Colonic mucosa (tissue), 4 donors: ENCODE data around the gene PISD. TPM values are rescaled to one million over a fixed set of nuclear protein-coding genes. Genes with fewer than 3 reads are reported as not detected.
A peak's percentile ranks its signal among the peaks of the same experiment; 100 is the strongest.

Experiments
- DNase-seq: peaks from one replicate; pipeline ENCODE4 v3.0.0-alpha.2; 2020
- H3K27ac ChIP-seq: fragments of 200-600 bp; one replicate; pipeline ENCODE4 v1.8.0; 2021
- H3K27me3 ChIP-seq: fragments of 200-600 bp; one replicate; pipeline ENCODE4 v1.8.0; 2021
- H3K36me3 ChIP-seq: fragments of 200-600 bp; one replicate; pipeline ENCODE4 v1.8.0; 2021
- H3K4me1 ChIP-seq: fragments of 200-600 bp; one replicate; pipeline ENCODE4 v1.8.0; 2021; ENCODE audit warnings: mild to moderate bottlenecking
- H3K4me3 ChIP-seq: fragments of 200-600 bp; one replicate; pipeline ENCODE4 v1.8.0; 2021
- H3K9ac ChIP-seq, 2 donors: one replicate each; pipeline ENCODE4 v1.7.0; 2013; ENCODE audit warnings: control low read depth in 2 of 2, low read depth in 2 of 2, low read length in 2 of 2
- H3K9me3 ChIP-seq: fragments of 200-600 bp; one replicate; pipeline ENCODE4 v1.8.0; 2021
- intact Hi-C: fragments of 100-400 bp; cut with DNase I; formaldehyde crosslinking; loops from one replicate; pipeline ENCODE4 v1.14.1; 2022
- total RNA-seq, 2 donors: library from RNA; stranded (reverse); fragmentation: NEBNext Ultra II Directional in 1 of 2; extraction: Animal tissue kit (Norgen Biotek cat#: 25700) in 1 of 2; gene quantifications; one replicate each; pipeline ENCODE4 v1.2.1, GENCODE V29; 2021
- TF ChIP-seq, protein P1 (sequence below): fragments of 200-600 bp; IDR thresholded peaks from one replicate; pipeline ENCODE4 v1.8.0; 2022; ENCODE audit warnings: antibody characterized with exemption, mild to moderate bottlenecking
- donor health status: healthy.
- donor health status: DM: no; HTN: no; CAD: no.
- donor health status: DM: no; HTN: no; CAD: no.

PISD gene
- total RNA-seq, 2 donors from 2014 or later: 30.8 to 48.1 TPM

DNA sequence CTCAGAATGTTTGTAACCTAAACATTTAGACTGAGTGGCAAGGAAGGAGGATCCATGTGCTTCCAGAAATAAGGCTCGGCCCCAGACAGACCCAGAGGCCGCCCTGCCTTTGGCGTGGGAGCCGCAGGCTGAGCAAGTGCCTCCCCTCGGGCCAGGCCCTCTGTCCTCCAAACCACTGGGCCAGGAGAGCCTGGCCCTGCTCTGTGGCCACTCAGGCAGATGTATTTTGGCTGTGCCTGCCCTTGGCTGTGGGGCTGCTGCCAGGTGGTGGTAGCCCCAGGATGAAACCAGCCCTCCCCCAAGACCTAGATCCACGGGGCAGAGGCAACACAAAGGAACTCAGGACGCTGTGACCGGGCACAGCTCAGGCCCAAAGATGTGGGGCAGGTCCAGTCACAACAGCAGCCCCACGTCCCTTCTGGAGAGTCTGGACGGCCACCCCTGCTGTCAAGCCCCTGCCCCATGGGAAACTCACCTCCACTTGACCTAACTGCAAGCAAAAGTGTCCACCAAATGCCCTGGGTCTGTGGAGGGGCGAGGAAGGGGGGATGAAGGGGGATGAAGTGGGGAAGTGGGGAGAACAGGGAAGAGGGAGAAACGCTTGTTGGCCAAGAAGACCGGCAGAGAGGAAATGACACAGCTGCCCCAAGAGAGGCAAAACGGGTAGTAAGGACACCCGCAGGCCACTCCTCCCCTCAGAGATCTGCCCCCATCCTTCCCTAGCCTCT lies 24.0 kb downstream of the PISD start:
- intact Hi-C loops: no loop called here
- H3K9ac ChIP-seq: peak overlapping the region; percentile 43 to 46
- no peaks in the 10 kb centered on the region for H3K36me3 ChIP-seq
- H3K9me3 ChIP-seq: no peaks in the 10 kb centered on the region
- H3K27me3 ChIP-seq: no peaks in the 10 kb centered on the region
- H3K4me3 ChIP-seq: no peak overlapping the region
- H3K4me1 ChIP-seq: peaks cover 27% of the 10 kb centered on the region
- TF ChIP-seq, protein P1, sequence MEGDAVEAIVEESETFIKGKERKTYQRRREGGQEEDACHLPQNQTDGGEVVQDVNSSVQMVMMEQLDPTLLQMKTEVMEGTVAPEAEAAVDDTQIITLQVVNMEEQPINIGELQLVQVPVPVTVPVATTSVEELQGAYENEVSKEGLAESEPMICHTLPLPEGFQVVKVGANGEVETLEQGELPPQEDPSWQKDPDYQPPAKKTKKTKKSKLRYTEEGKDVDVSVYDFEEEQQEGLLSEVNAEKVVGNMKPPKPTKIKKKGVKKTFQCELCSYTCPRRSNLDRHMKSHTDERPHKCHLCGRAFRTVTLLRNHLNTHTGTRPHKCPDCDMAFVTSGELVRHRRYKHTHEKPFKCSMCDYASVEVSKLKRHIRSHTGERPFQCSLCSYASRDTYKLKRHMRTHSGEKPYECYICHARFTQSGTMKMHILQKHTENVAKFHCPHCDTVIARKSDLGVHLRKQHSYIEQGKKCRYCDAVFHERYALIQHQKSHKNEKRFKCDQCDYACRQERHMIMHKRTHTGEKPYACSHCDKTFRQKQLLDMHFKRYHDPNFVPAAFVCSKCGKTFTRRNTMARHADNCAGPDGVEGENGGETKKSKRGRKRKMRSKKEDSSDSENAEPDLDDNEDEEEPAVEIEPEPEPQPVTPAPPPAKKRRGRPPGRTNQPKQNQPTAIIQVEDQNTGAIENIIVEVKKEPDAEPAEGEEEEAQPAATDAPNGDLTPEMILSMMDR: no peak
- H3K27ac ChIP-seq: peak overlapping the region; percentile 37
- no peak for DNase-seq

GRCh38 chr22:31637447-31637890 lies 24.5 kb downstream of the PISD start:
- Histone ChIP-seq H3K4me1 (peaks cover 27% of the 10 kb centered on the region), H3K9me3 (no peaks in the 10 kb centered on the region), H3K27me3 (no peaks in the 10 kb centered on the region), H3K36me3 (no peaks in the 10 kb centered on the region), H3K9ac (peak overlapping the region in 1 of 2 donors; percentile 46), H3K27ac (peak overlapping the region; percentile 37), H3K4me3 (no peak overlapping the region)
- TF ChIP-seq, protein P1: no peak
- no peak for DNase-seq
- intact Hi-C loops: no loop called here

DNA sequence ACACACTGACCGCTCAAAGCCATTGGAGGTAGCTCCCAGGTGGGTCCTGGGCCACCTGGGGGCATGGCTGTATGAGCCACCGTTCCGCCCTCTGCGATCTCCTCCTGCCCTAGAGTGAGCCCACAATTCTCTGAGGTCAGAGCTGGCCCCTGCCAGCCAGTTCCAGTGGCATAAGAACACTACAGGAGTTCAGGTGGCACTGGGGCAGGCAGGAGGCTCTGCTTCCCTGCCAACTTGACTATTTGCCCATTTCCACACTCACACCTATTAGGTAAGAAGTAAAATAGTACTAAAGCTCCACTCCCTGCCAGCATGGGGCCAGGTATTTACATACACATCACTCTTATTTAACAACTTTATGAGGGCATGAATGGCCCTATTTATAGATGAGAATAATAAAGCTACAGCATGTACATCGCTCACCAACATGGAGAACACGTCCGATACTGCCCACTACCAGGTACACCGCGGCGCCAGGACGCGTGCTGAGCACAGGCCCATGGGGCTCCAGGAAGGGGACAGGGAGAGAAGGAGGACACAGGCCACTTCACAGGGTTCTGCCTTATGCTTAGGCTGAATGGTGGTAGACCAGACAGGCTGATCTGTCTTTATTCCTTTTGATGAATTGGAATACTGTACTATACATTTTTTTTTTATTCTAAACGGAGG lies 26.2 kb downstream of the PISD start:
- no peak for DNase-seq
- Histone ChIP-seq H3K27me3 (no peaks in the 10 kb centered on the region), H3K27ac (no peak overlapping the region), H3K4me3 (no peak overlapping the region), H3K9ac (no peak overlapping the region), H3K9me3 (no peaks in the 10 kb centered on the region), H3K4me1 (peaks cover 27% of the 10 kb centered on the region), H3K36me3 (no peaks in the 10 kb centered on the region)
- TF ChIP-seq, protein P1: no peak
- intact Hi-C loops: no loop called here

DNA sequence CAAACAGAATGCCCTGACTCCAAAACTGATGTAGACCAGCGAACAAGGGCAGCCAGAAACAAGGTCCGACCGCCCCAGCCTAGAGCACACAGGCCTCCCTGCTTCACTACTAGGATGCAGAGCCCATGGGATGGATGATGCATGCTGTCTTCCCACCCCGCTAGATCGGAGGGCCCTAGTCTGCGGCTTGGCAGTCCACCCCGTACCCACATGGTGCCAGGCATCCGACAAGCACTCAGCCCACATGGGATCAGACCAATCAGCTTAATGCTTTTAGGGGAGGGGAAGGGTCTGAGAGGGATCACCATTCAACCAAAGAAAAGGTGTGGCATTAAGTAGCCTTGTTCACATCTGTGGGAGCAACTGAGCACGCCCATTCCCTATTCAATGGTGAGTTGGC lies 30.6 kb downstream of the PISD start:
- H3K36me3 ChIP-seq: no peaks in the 10 kb centered on the region
- intact Hi-C loops: no loop called here
- no peak overlapping the region for H3K4me3 ChIP-seq
- H3K9ac ChIP-seq: peak overlapping the region; percentile 68 to 70
- H3K9me3 ChIP-seq: no peaks in the 10 kb centered on the region
- DNase-seq: no peak
- peak overlapping the region; percentile 70 for H3K27ac ChIP-seq
- peaks cover 16% of the 10 kb centered on the region for H3K4me1 ChIP-seq
- TF ChIP-seq, protein P1: no peak
- no peaks in the 10 kb centered on the region for H3K27me3 ChIP-seq

DNA sequence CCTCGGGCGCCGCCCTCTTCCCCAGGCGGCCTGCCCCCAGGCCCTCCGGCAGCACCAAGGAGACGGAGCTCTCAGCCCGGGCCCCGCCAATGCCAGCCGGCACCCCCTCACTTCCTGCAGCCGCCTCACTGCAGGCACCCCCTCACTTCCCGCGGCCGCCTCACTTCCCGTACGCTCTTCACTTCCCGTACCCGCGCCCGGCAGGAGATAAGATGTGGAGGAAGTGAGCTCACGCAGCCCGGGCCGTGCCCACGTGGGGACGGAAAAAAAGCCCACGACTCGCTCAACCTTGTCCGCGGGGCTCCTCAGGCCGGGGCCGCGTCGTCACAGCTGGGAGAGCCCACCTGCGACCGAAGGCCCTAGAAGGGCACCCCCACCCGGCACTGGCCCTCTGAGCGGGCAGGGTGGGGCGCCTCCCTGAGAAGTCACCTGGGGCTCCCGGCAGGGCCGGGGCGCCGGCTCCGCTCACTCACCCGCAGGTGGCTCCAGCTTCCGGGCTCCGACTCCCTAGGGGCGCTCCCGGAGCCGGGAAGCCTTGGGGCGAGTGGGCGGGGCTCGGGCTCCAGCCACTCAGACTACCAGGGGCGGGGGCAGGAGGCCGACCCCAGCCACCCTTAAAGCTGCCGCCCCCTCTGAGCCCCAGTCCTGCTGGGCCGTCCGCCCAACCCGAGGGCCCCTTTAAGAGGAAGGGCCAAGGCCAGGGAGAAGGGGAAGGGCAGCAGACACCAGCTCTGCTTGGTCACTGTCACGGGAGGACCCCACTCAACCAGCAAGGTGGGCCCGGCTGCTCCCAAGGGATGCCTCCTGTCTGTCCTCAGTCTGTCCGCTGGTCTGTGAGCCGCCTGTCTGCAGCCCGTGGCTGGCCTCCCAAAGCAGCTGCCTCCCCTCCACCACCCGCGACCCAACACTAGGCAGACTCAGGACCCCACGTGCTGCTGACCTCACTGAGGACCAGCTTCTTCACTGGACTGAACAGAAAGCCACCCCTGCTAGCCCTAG lies 31.4 kb downstream of the PISD start:
- intact Hi-C loops: no loop called here
- peak overlapping the region; percentile 62 for H3K4me3 ChIP-seq
- H3K27me3 ChIP-seq: no peaks in the 10 kb centered on the region
- no peaks in the 10 kb centered on the region for H3K36me3 ChIP-seq
- peak overlapping the region; percentile 68 to 70 for H3K9ac ChIP-seq
- TF ChIP-seq, protein P1: no peak
- H3K9me3 ChIP-seq: no peaks in the 10 kb centered on the region
- H3K27ac ChIP-seq: peak overlapping the region; percentile 70
- DNase-seq: peak; percentile 73
- H3K4me1 ChIP-seq: peaks cover 14% of the 10 kb centered on the region
